SU-DHL-6 (cell line): ENCODE measurements around the gene NR1D2.

Source experiments
- H2AFZ ChIP-seq: fragments of 200-600 bp; sonication (generic); 2 replicates; pipeline ENCODE4 v1.6.1; 2014; ENCODE audit warnings: low read depth, mild to moderate bottlenecking, moderate library complexity, mixed read lengths, antibody characterized with exemption, low read length; ENCODE audit not compliant: severe bottlenecking
- H3F3A ChIP-seq: fragments of 200-600 bp; shearing (Covaris generic); 2 replicates; pipeline ENCODE4 v1.6.0; 2016; ENCODE audit warnings: antibody characterized with exemption, mild to moderate bottlenecking; ENCODE audit not compliant: insufficient read depth
- H3K27ac ChIP-seq: fragments of 200-600 bp; sonication (generic); 2 replicates; pipeline ENCODE4 v1.5.1; 2016; ENCODE audit warnings: low read depth, mild to moderate bottlenecking, low read length, moderate library complexity, mixed read lengths
- H3K27me3 ChIP-seq: fragments of 200-600 bp; sonication (generic), shearing (Covaris generic); 2 replicates; pipeline ENCODE4 v1.6.0; 2014; ENCODE audit warnings: mild to moderate bottlenecking, low read length
- H3K36me3 ChIP-seq: fragments of 200-600 bp; sonication (generic); 2 replicates; pipeline ENCODE4 v1.6.1; 2014; ENCODE audit warnings: mild to moderate bottlenecking, low read length, mixed read lengths
- H3K4me2 ChIP-seq: fragments of 300-600, 200-600 bp; shearing (Covaris generic), sonication (generic); 2 replicates; pipeline ENCODE4 v1.6.0; 2014; ENCODE audit warnings: low read length, low read depth, mild to moderate bottlenecking; ENCODE audit not compliant: poor library complexity, severe bottlenecking
- H3K4me3 ChIP-seq: fragments of 200-600 bp; sonication (generic); 2 replicates; pipeline ENCODE4 v1.5.1; 2014; ENCODE audit warnings: antibody characterized with exemption, low read length, mild to moderate bottlenecking, mixed read lengths; ENCODE audit not compliant: insufficient read depth, poor library complexity, severe bottlenecking
- H3K79me2 ChIP-seq: fragments of 200-600 bp; sonication (generic); 2 replicates; pipeline ENCODE4 v1.6.1; 2014; ENCODE audit warnings: mild to moderate bottlenecking, low read length, moderate library complexity; ENCODE audit not compliant: insufficient read depth
- H3K9ac ChIP-seq: fragments of 200-600 bp; sonication (generic); 2 replicates; pipeline ENCODE4 v1.7.0; 2014; ENCODE audit warnings: mild to moderate bottlenecking, low read length
- H3K9me2 ChIP-seq: fragments of 200-600 bp; sonication (generic); replicated peaks from 2 replicates; pipeline ENCODE4 v1.6.1; 2014; ENCODE audit warnings: low read length; ENCODE audit not compliant: insufficient read depth
- H3K9me3 ChIP-seq: fragments of 200-600 bp; sonication (generic); 2 replicates; pipeline ENCODE4 v1.6.1; 2014; ENCODE audit warnings: low read length, mixed read lengths; ENCODE audit not compliant: insufficient read depth
- H4K20me1 ChIP-seq: fragments of 200-600 bp; sonication (generic); 2 replicates; pipeline ENCODE4 v1.6.1; 2014; ENCODE audit warnings: low read depth, mild to moderate bottlenecking, antibody characterized with exemption, low read length, moderate library complexity, mixed read lengths
- CTCF ChIP-seq: fragments of 200-600 bp; sonication (generic); IDR thresholded peaks from one replicate; pipeline ENCODE4 v1.5.1; 2017; ENCODE audit warnings: antibody characterized with exemption, mild to moderate bottlenecking, low read length, moderate library complexity; ENCODE audit not compliant: insufficient read depth, poor library complexity, severe bottlenecking
- EZH2phosphoT487 ChIP-seq: fragments of 200-600 bp; sonication (generic), shearing (Covaris generic); conservative IDR thresholded peaks from 2 replicates; pipeline ENCODE4 v1.6.1; 2018; ENCODE audit warnings: mild to moderate bottlenecking, antibody characterized with exemption, low read length, moderate library complexity, mixed read lengths

The NR1D2 gene

GRCh38 chr3:23948761-23949160 lies 3.7 kb downstream of the NR1D2 start:
- TF ChIP-seq CTCF, result no peak
- TF ChIP-seq EZH2phosphoT487, result no peak

GRCh38 chr3:23949784-23950183 lies 4.7 kb downstream of the NR1D2 start:
- no peak overlapping the region for H3K4me2 ChIP-seq
- H3K9ac ChIP-seq, result no peak overlapping the region
- H3K9me3 ChIP-seq, result no peaks in the 10 kb centered on the region
- H3F3A ChIP-seq, result peaks cover 16% of the 10 kb centered on the region
- no peaks in the 10 kb centered on the region for H3K27me3 ChIP-seq
- no peaks in the 10 kb centered on the region for H3K36me3 ChIP-seq
- H3K9me2 ChIP-seq, result no peaks in the 10 kb centered on the region
- no peak for TF ChIP-seq EZH2phosphoT487
- TF ChIP-seq CTCF, result no peak
- H4K20me1 ChIP-seq, result no peaks in the 10 kb centered on the region
- no peak overlapping the region for H2AFZ ChIP-seq
- H3K4me3 ChIP-seq, result no peak overlapping the region
- no peaks in the 10 kb centered on the region for H3K79me2 ChIP-seq
- no peak overlapping the region for H3K27ac ChIP-seq

More at GRCh38 chr3:23948761-23949160, 3.7 kb downstream of the NR1D2 start:
- no peaks in the 10 kb centered on the region for H4K20me1 ChIP-seq
- H3F3A ChIP-seq, result peaks cover 24% of the 10 kb centered on the region
- no peaks in the 10 kb centered on the region for H3K79me2 ChIP-seq
- no peak overlapping the region for H3K9ac ChIP-seq
- H3K36me3 ChIP-seq, result no peaks in the 10 kb centered on the region
- no peak overlapping the region for H3K4me2 ChIP-seq
- H2AFZ ChIP-seq, result no peak overlapping the region
- H3K9me3 ChIP-seq, result no peaks in the 10 kb centered on the region
- H3K4me3 ChIP-seq, result no peak overlapping the region
- H3K27me3 ChIP-seq, result no peaks in the 10 kb centered on the region
- no peaks in the 10 kb centered on the region for H3K9me2 ChIP-seq
- no peak overlapping the region for H3K27ac ChIP-seq

GRCh38 chr3:23950293-23950692 lies 5.2 kb downstream of the NR1D2 start:
- Histone ChIP-seq H3K36me3 (no peaks in the 10 kb centered on the region), H3K79me2 (no peaks in the 10 kb centered on the region), H3F3A (peaks cover 16% of the 10 kb centered on the region), H3K4me3 (no peak overlapping the region), H3K9me3 (no peaks in the 10 kb centered on the region), H3K27me3 (no peaks in the 10 kb centered on the region), H4K20me1 (no peaks in the 10 kb centered on the region), H2AFZ (no peak overlapping the region), H3K27ac (no peak overlapping the region), H3K9me2 (no peaks in the 10 kb centered on the region), H3K4me2 (no peak overlapping the region), H3K9ac (no peak overlapping the region)
- TF ChIP-seq EZH2phosphoT487 (no peak), CTCF (no peak)
